Neural crest cell (in vitro differentiated cells): ENCODE measurements around the gene FBLN2. TPM values are rescaled to one million over a fixed set of nuclear protein-coding genes. Genes with fewer than 3 reads are reported as not detected.

Experiments
- DNase-seq: peaks from one replicate; pipeline ENCODE4 v3.0.0; 2021; ENCODE audit warnings: low read depth, mixed read lengths, low spot score
- H3K27ac Mint-ChIP-seq: one replicate; pipeline ENCODE4 v1.8.0; 2021; ENCODE audit warnings: mild to moderate bottlenecking, mixed read lengths; ENCODE audit not compliant: unreplicated experiment
- H3K27me3 Mint-ChIP-seq: 2 replicates; pipeline ENCODE4 v1.8.0; 2021; ENCODE audit warnings: low read depth, mild to moderate bottlenecking, mixed read lengths
- H3K36me3 Mint-ChIP-seq: 2 replicates; pipeline ENCODE4 v1.8.0; 2021; ENCODE audit warnings: low read depth, mild to moderate bottlenecking, mixed read lengths
- H3K4me1 Mint-ChIP-seq: 2 replicates; pipeline ENCODE4 v1.8.0; 2021; ENCODE audit warnings: mixed read lengths
- H3K4me3 Mint-ChIP-seq: one replicate; pipeline ENCODE4 v1.8.0; 2021; ENCODE audit warnings: mild to moderate bottlenecking, mixed read lengths
- H3K9me3 Mint-ChIP-seq: 2 replicates; pipeline ENCODE4 v1.8.0; 2021; ENCODE audit warnings: mixed read lengths
- total RNA-seq: library from RNA; stranded (reverse); gene quantifications from 2 replicates; pipeline ENCODE4 v1.2.1, GENCODE V29; 2021
- TF ChIP-seq, protein P1 (sequence below): fragments of 200-600 bp; sonication (generic); conservative IDR thresholded peaks from 2 replicates; pipeline ENCODE4 v1.5.0; 2021; ENCODE audit warnings: antibody characterized with exemption, mild to moderate bottlenecking

The FBLN2 gene
- total RNA-seq, 1 donor from 2014 or later, result 6.3 TPM

DNA sequence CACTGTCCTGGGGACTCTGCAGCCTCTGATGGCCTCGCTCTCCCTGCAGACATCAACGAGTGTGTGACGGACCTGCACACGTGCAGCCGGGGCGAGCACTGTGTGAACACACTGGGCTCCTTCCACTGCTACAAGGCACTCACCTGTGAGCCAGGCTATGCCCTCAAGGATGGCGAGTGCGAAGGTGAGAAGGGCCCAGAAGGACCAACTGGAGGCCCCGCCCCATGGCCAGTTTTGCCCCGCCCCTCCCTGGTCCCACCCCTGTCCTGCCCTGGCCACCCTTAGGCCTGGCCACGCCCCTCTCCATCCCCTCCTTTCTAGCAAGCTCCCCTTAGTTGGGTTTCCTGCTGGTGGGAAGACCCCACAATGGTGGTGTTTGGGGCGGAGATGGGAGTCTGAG lies 77.5 kb downstream of the FBLN2 start:
- Mint-ChIP-seq H3K9me3 (peaks cover 2% of the 10 kb centered on the region), H3K27me3 (no peaks in the 10 kb centered on the region), H3K27ac (no peak overlapping the region), H3K36me3 (no peaks in the 10 kb centered on the region), H3K4me1 (peaks cover 6% of the 10 kb centered on the region), H3K4me3 (no peak overlapping the region)
- TF ChIP-seq, protein P1, sequence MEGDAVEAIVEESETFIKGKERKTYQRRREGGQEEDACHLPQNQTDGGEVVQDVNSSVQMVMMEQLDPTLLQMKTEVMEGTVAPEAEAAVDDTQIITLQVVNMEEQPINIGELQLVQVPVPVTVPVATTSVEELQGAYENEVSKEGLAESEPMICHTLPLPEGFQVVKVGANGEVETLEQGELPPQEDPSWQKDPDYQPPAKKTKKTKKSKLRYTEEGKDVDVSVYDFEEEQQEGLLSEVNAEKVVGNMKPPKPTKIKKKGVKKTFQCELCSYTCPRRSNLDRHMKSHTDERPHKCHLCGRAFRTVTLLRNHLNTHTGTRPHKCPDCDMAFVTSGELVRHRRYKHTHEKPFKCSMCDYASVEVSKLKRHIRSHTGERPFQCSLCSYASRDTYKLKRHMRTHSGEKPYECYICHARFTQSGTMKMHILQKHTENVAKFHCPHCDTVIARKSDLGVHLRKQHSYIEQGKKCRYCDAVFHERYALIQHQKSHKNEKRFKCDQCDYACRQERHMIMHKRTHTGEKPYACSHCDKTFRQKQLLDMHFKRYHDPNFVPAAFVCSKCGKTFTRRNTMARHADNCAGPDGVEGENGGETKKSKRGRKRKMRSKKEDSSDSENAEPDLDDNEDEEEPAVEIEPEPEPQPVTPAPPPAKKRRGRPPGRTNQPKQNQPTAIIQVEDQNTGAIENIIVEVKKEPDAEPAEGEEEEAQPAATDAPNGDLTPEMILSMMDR, result no peak
- DNase-seq, result no peak

DNA sequence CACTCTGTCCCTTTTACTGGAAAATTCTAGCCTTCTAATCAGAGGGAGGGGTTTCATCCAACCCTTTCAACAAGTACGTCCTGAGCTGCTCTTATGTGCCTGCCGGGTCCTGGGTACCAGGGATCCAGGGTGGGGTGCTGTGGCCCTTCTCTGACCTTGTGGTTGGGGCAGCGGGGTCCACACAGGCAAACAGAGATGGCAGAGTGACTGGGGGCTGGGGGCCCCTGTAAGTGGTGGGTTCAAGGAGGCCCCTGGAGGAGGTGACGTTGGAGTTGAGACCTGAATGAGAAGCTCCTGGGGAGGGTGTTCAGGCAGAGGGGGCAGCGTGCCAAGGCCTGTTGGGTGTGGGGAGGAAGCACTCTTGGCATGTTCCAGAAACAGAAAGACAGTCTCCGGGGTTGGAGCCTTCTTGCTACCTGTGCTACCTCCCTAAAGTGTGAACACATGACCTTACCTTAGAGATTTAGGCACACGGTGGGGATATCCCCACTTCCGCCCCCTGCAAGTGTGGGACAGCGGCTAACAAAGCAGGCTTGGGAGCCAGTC lies 78.1 kb downstream of the FBLN2 start:
- Mint-ChIP-seq H3K4me3 (no peak overlapping the region), H3K27ac (no peak overlapping the region), H3K36me3 (no peaks in the 10 kb centered on the region), H3K27me3 (no peaks in the 10 kb centered on the region), H3K4me1 (peaks cover 12% of the 10 kb centered on the region), H3K9me3 (peaks cover 2% of the 10 kb centered on the region)
- DNase-seq, result no peak
- TF ChIP-seq, protein P1, result no peak

DNA sequence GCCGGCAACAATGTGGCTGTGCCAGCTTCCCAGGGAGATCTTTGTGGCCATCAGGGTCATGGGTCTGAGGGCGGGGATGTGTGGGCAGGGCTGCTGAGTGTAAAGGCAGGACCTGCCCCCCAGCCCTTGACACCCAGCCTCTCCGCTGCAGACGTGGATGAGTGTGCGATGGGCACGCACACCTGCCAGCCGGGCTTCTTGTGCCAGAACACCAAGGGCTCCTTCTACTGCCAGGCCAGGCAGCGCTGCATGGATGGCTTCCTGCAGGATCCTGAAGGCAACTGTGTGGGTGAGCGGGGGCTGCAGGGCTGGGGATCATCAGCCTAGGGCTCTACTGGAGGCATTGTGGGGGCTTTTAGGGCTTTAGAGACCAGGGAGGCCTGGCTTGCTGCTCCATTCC lies 78.8 kb downstream of the FBLN2 start:
- no peaks in the 10 kb centered on the region for H3K36me3 Mint-ChIP-seq
- no peak for DNase-seq
- H3K4me3 Mint-ChIP-seq, result no peak overlapping the region
- peaks cover 17% of the 10 kb centered on the region for H3K4me1 Mint-ChIP-seq
- TF ChIP-seq, protein P1, result no peak
- peaks cover 2% of the 10 kb centered on the region for H3K9me3 Mint-ChIP-seq
- no peaks in the 10 kb centered on the region for H3K27me3 Mint-ChIP-seq
- H3K27ac Mint-ChIP-seq, result no peak overlapping the region

DNA sequence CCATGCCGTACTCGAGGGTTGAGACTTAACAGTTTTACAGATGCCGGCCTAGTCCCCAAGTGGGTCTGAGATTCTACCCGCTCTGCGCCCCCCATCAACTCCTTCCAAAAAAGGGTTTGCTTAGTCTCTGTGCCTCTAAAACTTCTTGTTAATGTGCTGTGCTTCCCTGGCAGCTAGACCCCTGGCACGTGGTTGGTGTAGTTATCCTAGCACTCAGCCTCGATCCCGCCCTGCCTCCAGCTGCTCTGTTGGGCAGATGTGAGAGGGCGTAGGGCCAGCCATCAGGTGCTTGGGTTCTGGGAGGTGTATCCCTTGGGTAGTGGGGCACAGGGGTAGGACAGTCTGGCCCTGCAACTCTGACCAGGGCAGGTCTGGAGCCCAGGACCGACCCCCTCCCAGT lies 79.5 kb downstream of the FBLN2 start:
- Mint-ChIP-seq H3K27me3 (no peaks in the 10 kb centered on the region), H3K27ac (no peak overlapping the region), H3K4me1 (peaks cover 13% of the 10 kb centered on the region), H3K9me3 (peaks cover 2% of the 10 kb centered on the region), H3K4me3 (no peak overlapping the region), H3K36me3 (no peaks in the 10 kb centered on the region)
- TF ChIP-seq, protein P1, result no peak
- DNase-seq, result no peak

DNA sequence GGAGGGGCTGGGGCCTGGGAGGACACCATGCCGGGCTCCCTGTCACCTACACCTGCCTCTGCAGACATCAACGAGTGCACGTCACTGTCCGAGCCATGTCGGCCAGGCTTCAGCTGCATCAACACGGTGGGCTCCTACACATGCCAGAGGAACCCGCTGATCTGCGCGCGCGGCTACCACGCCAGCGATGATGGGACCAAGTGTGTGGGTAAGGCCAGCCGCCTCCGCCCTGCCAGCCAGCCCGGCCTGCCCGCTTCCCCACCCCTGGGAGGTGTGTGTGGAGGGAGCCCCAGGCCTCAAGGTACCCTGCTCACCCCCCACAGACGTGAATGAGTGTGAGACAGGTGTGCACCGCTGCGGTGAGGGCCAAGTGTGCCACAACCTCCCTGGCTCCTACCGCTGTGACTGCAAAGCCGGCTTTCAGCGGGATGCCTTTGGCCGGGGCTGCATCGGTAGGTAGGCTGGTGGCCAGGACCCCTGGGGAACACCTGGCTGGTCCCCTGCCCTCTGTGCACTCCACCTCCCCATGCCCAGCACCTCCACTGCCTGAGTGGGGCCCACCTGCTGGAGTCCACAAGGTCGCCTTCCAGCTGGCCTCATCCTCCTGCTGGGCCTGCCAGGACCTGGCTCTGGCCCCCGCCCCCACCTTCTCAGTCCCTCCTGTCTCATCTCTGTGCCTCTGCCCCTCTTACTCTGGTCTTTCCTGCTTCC lies 80.1 kb downstream of the FBLN2 start:
- Mint-ChIP-seq H3K36me3 (no peaks in the 10 kb centered on the region), H3K4me1 (peaks cover 17% of the 10 kb centered on the region), H3K27ac (peak overlapping the region; percentile 63), H3K27me3 (no peaks in the 10 kb centered on the region), H3K4me3 (no peak overlapping the region), H3K9me3 (peaks cover 2% of the 10 kb centered on the region)
- no peak for DNase-seq
- TF ChIP-seq, protein P1, result no peak
